Measurements from ENCODE around the gene NUMBL. TPM values are rescaled to one million over a fixed set of nuclear protein-coding genes. Genes with fewer than 3 reads are reported as not detected.

The NUMBL gene
- total and polyA plus RNA-seq, 9 of the 15 experiments (the other 6 are each of a cell fraction or from before 2014, with no cell fraction given) = 0.39 to 38.6 (median 6.6) TPM

GRCh38 chr19:40650749-40651305, 39.6 kb downstream of the NUMBL start (continued):
- TF ChIP-seq ZBTB40 (IDR thresholded peaks at IDR 0.05) (no peak), ZBTB40 (CRISPR knock-in tag; IDR thresholded peaks at IDR 0.05) (no peak), TEAD4 (IDR thresholded peaks at IDR 0.05; ENCODE audit: low read length) (no peak), TEAD4 (CRISPR knock-in tag; IDR thresholded peaks at IDR 0.05; ENCODE audit: borderline replicate concordance) (no peak), ZNF280A (IDR thresholded peaks at IDR 0.05; ENCODE audit: low read depth, partially characterized antibody) (no peak), GTF2A2 (tag; IDR thresholded peaks at IDR 0.05) (no peak), ZNF512 (tag; IDR thresholded peaks at IDR 0.05) (no peak), HIVEP1 (CRISPR knock-in tag; IDR thresholded peaks at IDR 0.05) (no peak), FOXP4 (CRISPR knock-in tag; IDR thresholded peaks at IDR 0.05; ENCODE audit: borderline replicate concordance) (no peak), GABPB2 (CRISPR knock-in tag; conservative IDR thresholded peaks at IDR 0.05) (no peak), ZFX (CRISPR knock-in tag; IDR thresholded peaks at IDR 0.05) (no peak)

Measured in K562 (cell line).